H9 (cell line): Measurements from ENCODE around the gene MCU. TPM values are rescaled to one million over a fixed set of nuclear protein-coding genes. Genes with fewer than 3 reads are reported as not detected.

Source experiments
- DNase-seq: peaks from one replicate; pipeline ENCODE4 v3.0.0-alpha.2; 2017
- H2AFZ ChIP-seq: one replicate; pipeline ENCODE4 v1.6.1; 2013; ENCODE audit warnings: mild to moderate bottlenecking, low read length, control low read depth, moderate library complexity
- H2AK5ac ChIP-seq: 2 replicates; pipeline ENCODE4 v1.6.1; 2013; ENCODE audit warnings: low read length, control low read depth, mixed read lengths; ENCODE audit not compliant: insufficient read length
- H2BK120ac ChIP-seq: one replicate; pipeline ENCODE4 v1.6.1; 2013; ENCODE audit warnings: low read depth, mild to moderate bottlenecking, low read length, control low read depth, inconsistent platforms; ENCODE audit not compliant: poor library complexity, severe bottlenecking
- H2BK12ac ChIP-seq: 2 replicates; pipeline ENCODE4 v1.6.1; 2013; ENCODE audit warnings: low read length, control low read depth, mixed read lengths, low read depth; ENCODE audit not compliant: insufficient read length
- H2BK15ac ChIP-seq: 2 replicates; pipeline ENCODE4 v1.6.1; 2013; ENCODE audit warnings: low read depth, low read length, control low read depth
- H2BK20ac ChIP-seq: one replicate; pipeline ENCODE4 v1.6.1; 2013; ENCODE audit warnings: low read depth, mild to moderate bottlenecking, low read length, control low read depth, inconsistent platforms; ENCODE audit not compliant: poor library complexity, severe bottlenecking
- H2BK5ac ChIP-seq: 2 replicates; pipeline ENCODE4 v1.6.1; 2013; ENCODE audit warnings: low read length, control low read depth, mixed read lengths; ENCODE audit not compliant: insufficient read length
- H3K14ac ChIP-seq: 2 replicates; pipeline ENCODE4 v1.6.1; 2013; ENCODE audit warnings: low read length, control low read depth; ENCODE audit not compliant: insufficient read depth
- H3K18ac ChIP-seq: 2 replicates; pipeline ENCODE4 v1.6.1; 2013; ENCODE audit warnings: low read depth, mild to moderate bottlenecking, mixed read lengths, low read length, control low read depth; ENCODE audit not compliant: insufficient read length
- H3K23ac ChIP-seq: 2 replicates; pipeline ENCODE4 v1.6.1; 2013; ENCODE audit warnings: low read length, control low read depth, mixed read lengths, low read depth; ENCODE audit not compliant: insufficient read length
- H3K23me2 ChIP-seq: 2 replicates; pipeline ENCODE4 v1.6.1; 2013; ENCODE audit warnings: low read depth, mild to moderate bottlenecking, mixed read lengths, low read length, control low read depth; ENCODE audit not compliant: insufficient read length, poor library complexity, severe bottlenecking
- H3K27ac ChIP-seq: 2 replicates; pipeline ENCODE4 v1.5.1; 2013; ENCODE audit warnings: low read length, control low read depth, mixed read lengths, low read depth; ENCODE audit not compliant: insufficient read length
- H3K27me3 ChIP-seq: 2 replicates; pipeline ENCODE4 v1.6.1; 2013; ENCODE audit warnings: low read length, control low read depth, inconsistent platforms; ENCODE audit not compliant: insufficient read depth
- H3K4ac ChIP-seq: 2 replicates; pipeline ENCODE4 v1.6.1; 2013; ENCODE audit warnings: low read depth, mild to moderate bottlenecking, control low read depth, inconsistent platforms, low read length, moderate library complexity
- H3K4me1 ChIP-seq: 2 replicates; pipeline ENCODE4 v1.6.1; 2013; ENCODE audit warnings: low read length, control low read depth, inconsistent platforms; ENCODE audit not compliant: insufficient read depth
- H3K4me2 ChIP-seq: 2 replicates; pipeline ENCODE4 v1.6.1; 2013; ENCODE audit warnings: low read length, control low read depth, mixed read lengths; ENCODE audit not compliant: insufficient read length, insufficient read depth
- H3K56ac ChIP-seq: 2 replicates; pipeline ENCODE4 v1.6.1; 2013; ENCODE audit warnings: low read depth, mild to moderate bottlenecking, mixed read lengths, low read length, control low read depth; ENCODE audit not compliant: insufficient read length
- H3K79me1 ChIP-seq: 2 replicates; pipeline ENCODE4 v1.6.1; 2013; ENCODE audit warnings: low read depth, mild to moderate bottlenecking, moderate library complexity, low read length, control low read depth, inconsistent platforms; ENCODE audit not compliant: insufficient read depth, poor library complexity, severe bottlenecking
- H3K79me2 ChIP-seq: 2 replicates; pipeline ENCODE4 v1.6.1; 2013; ENCODE audit warnings: low read length, control low read depth, inconsistent platforms; ENCODE audit not compliant: insufficient read depth
- H3K9ac ChIP-seq: 2 replicates; pipeline ENCODE4 v1.6.1; 2013; ENCODE audit warnings: low read length, control low read depth, mixed read lengths; ENCODE audit not compliant: insufficient read length; ENCODE audit errors: extremely low read depth
- H3K9me3 ChIP-seq: one replicate; pipeline ENCODE4 v1.6.1; 2013; ENCODE audit warnings: low read depth, low read length, inconsistent platforms; ENCODE audit not compliant: control insufficient read depth
- H3T11ph ChIP-seq: one replicate; pipeline ENCODE4 v1.6.1; 2013; ENCODE audit warnings: mild to moderate bottlenecking, low read length, control low read depth, inconsistent platforms
- H4K20me1 ChIP-seq: one replicate; pipeline ENCODE4 v1.6.1; 2013; ENCODE audit not compliant: control insufficient read depth, insufficient read length, insufficient read depth
- H4K5ac ChIP-seq: 2 replicates; pipeline ENCODE4 v1.6.1; 2013; ENCODE audit warnings: low read depth, mild to moderate bottlenecking, mixed read lengths, low read length, control low read depth; ENCODE audit not compliant: insufficient read length
- H4K8ac ChIP-seq: replicated peaks from 2 replicates; pipeline ENCODE4 v1.6.1; 2013; ENCODE audit warnings: low read length, control low read depth, mixed read lengths, low read depth; ENCODE audit not compliant: insufficient read length
- H4K91ac ChIP-seq: 2 replicates; pipeline ENCODE4 v1.6.1; 2013; ENCODE audit warnings: low read depth, mild to moderate bottlenecking, moderate library complexity, mixed read lengths, low read length, control low read depth; ENCODE audit not compliant: insufficient read length
- H3K27ac Mint-ChIP-seq, 3 experiments: 2 replicates in 2 of 3; 3 replicates in 1 of 3; pipeline ENCODE4 v1.8.0; 2020 to 2021; ENCODE audit warnings: mixed read lengths in 3 of 3, mild to moderate bottlenecking in 1 of 3, moderate library complexity in 1 of 3
- H3K27me3 Mint-ChIP-seq: 2 replicates; pipeline ENCODE4 v1.8.0; 2021; ENCODE audit warnings: low read depth, mild to moderate bottlenecking, moderate library complexity, mixed read lengths
- H3K36me3 Mint-ChIP-seq, 3 experiments: 2 replicates in 2 of 3; 3 replicates in 1 of 3; pipeline ENCODE4 v1.8.0; 2020 to 2021; ENCODE audit warnings: low read depth in 3 of 3, mixed read lengths in 3 of 3; ENCODE audit not compliant: insufficient read depth in 1 of 3
- H3K4me1 Mint-ChIP-seq, 2 experiments: 2 replicates each; pipeline ENCODE4 v1.8.0; 2020; ENCODE audit warnings: mixed read lengths in 2 of 2
- H3K4me3 Mint-ChIP-seq, 2 experiments: 2 replicates in 1 of 2; 3 replicates in 1 of 2; pipeline ENCODE4 v1.8.0; 2020 to 2021; ENCODE audit warnings: mild to moderate bottlenecking in 2 of 2, mixed read lengths in 2 of 2, moderate library complexity in 1 of 2
- H3K9me3 Mint-ChIP-seq, 2 experiments: 2 replicates in 1 of 2; 3 replicates in 1 of 2; pipeline ENCODE4 v1.8.0; 2020; ENCODE audit warnings: mild to moderate bottlenecking in 2 of 2, mixed read lengths in 2 of 2, moderate library complexity in 1 of 2
- CTCF ChIP-seq: fragments of 200-600 bp; sonication (generic); conservative IDR thresholded peaks from 3 replicates; pipeline ENCODE4 v1.8.0; 2021; ENCODE audit warnings: antibody characterized with exemption, mild to moderate bottlenecking
- WGBS: extraction: QIAGEN DNeasy Blood & Tissue Kit; methylation state at CpG from one replicate; pipeline ENCODE4 v1.1.7; 2013; ENCODE audit warnings: missing lambda C conversion rate, low lambda C conversion rate, mixed read lengths; ENCODE audit not compliant: insufficient read length; ENCODE audit errors: extremely low coverage; 5-methylcytosine and 5-hydroxymethylcytosine counted together
- total RNA-seq: library from RNA; stranded (reverse); gene quantifications from 2 replicates; pipeline ENCODE4 v1.2.1, GENCODE V29; 2021

MCU gene
- total RNA-seq, 1 experiment from 2014 or later = 36.6 TPM

GRCh38 chr10:72665925-72666324 is 26.0 kb upstream of the MCU start:
- H3K27ac Mint-ChIP-seq = no peak overlapping the region

More at GRCh38 chr10:72665925-72666324, 26.0 kb upstream of the MCU start:
- H3K27ac ChIP-seq = no peak overlapping the region
- no peaks in the 10 kb centered on the region for H3K79me1 ChIP-seq
- H3K4ac ChIP-seq = no peak overlapping the region
- no peak overlapping the region for H3T11ph ChIP-seq
- no peaks in the 10 kb centered on the region for H3K23me2 ChIP-seq
- H3K4me3 Mint-ChIP-seq = no peak overlapping the region
- no peak overlapping the region for H3K14ac ChIP-seq
- no peak for TF ChIP-seq CTCF
- H3K79me2 ChIP-seq = no peaks in the 10 kb centered on the region
- H3K9me3 ChIP-seq = no peaks in the 10 kb centered on the region
- H4K91ac ChIP-seq = no peak overlapping the region
- H2BK20ac ChIP-seq = no peak overlapping the region
- no peak overlapping the region for H2BK120ac ChIP-seq
- no peak overlapping the region for H2BK12ac ChIP-seq
- H4K5ac ChIP-seq = no peak overlapping the region
- H3K27me3 Mint-ChIP-seq = no peaks in the 10 kb centered on the region
- no peak overlapping the region for H2BK15ac ChIP-seq
- no peaks in the 10 kb centered on the region for H4K20me1 ChIP-seq
- H3K36me3 Mint-ChIP-seq = no peaks in the 10 kb centered on the region
- no peak overlapping the region for H3K56ac ChIP-seq
- no CpG with 5 or more reads among the region's 4 CpGs for WGBS
- H3K4me1 ChIP-seq = no peaks in the 10 kb centered on the region
- no peak overlapping the region for H2BK5ac ChIP-seq
- no peak overlapping the region for H3K18ac ChIP-seq
- H3K27me3 ChIP-seq = no peaks in the 10 kb centered on the region
- no peak overlapping the region for H3K23ac ChIP-seq
- H3K4me2 ChIP-seq = no peak overlapping the region
- no peak overlapping the region for H3K9ac ChIP-seq
- no peaks in the 10 kb centered on the region for H3K4me1 Mint-ChIP-seq
- DNase-seq = no peak
- no peak overlapping the region for H2AFZ ChIP-seq
- H2AK5ac ChIP-seq = no peak overlapping the region
- no peak overlapping the region for H4K8ac ChIP-seq
- no peaks in the 10 kb centered on the region for H3K9me3 Mint-ChIP-seq
